Iris pigment epithelial cell (primary cell): ENCODE data around the gene SCAI.
"Not testable (repeated sequence)": the region's sequence is repeated elsewhere in the genome, so short reads cannot be mapped to it uniquely, and the experiment has no call there.

ENCODE experiments used
- DNase-seq: peaks from one replicate; pipeline ENCODE4 v3.0.0-alpha.2; 2011; ENCODE audit warnings: low read depth

SCAI gene

GRCh38 chr9:125028041-125028440, 115.3 kb downstream of the SCAI start:
- no peak for DNase-seq

GRCh38 chr9:125024917-125025316, 118.4 kb downstream of the SCAI start:
- no peak for DNase-seq

- no peak for DNase-seq
These were observed 122.3 kb downstream of the SCAI start for GRCh38 chr9:125021069-125021468.

DNA sequence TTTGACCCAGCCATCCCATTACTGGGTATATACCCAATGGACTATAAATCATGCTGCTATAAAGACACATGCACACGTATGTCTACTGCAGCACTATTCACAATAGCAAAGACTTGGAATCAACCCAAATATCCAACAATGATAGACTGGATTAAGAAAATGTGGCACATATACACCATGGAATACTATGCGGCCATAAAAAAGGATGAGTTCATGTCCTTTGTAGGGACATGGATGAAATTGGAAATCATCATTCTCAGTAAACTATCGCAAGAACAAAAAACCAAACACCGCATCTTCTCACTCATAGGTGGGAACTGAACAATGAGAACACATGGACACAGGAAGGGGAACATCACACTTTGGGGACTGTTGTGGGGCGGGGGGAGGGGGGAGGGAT, 127.7 kb downstream of the SCAI start:
- DNase-seq, result not testable (repeated sequence)

DNA sequence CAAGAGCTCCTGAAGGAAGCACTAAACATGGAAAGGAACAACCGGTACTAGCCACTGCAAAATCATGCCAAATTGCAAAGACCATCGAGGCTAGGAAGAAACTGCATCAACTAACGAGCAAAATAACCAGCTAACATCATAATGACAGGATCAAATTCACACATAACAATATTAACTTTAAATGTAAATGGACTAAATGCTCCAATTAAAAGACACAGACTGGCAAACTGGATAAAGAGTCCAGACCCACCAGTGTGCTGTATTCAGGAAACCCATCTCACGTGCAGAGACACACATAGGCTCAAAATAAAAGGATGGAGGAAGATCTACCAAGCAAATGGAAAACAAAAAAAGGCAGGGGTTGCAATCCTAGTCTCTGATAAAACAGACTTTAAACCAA, 131.3 kb downstream of the SCAI start:
- DNase-seq, result not testable (repeated sequence)

DNA sequence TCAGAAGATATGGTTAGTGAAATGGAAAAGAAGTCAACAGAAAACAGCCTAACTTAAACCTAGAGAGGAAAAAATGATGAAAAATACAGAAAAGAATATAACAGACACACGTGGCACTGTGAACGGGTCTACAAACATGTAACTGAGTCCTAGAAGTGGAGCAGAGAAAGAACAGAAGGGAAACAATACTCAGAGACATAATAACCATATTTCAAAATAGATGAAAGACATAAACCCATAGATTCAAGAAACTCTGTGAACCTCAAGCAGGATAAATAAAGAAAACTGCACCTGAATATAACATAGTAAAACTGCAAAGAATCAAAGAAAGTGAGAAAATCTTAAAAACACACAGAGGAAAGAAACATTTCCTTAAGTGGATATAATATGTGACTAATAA, 134.7 kb downstream of the SCAI start:
- DNase-seq, result no peak

GRCh38 chr9:125003332-125003731, 140.0 kb downstream of the SCAI start:
- DNase-seq, result no peak

- no peak for DNase-seq
These were observed 159.6 kb downstream of the SCAI start for GRCh38 chr9:124983698-124984097.

GRCh38 chr9:124980431-124980830, 162.9 kb downstream of the SCAI start:
- no peak for DNase-seq

DNA sequence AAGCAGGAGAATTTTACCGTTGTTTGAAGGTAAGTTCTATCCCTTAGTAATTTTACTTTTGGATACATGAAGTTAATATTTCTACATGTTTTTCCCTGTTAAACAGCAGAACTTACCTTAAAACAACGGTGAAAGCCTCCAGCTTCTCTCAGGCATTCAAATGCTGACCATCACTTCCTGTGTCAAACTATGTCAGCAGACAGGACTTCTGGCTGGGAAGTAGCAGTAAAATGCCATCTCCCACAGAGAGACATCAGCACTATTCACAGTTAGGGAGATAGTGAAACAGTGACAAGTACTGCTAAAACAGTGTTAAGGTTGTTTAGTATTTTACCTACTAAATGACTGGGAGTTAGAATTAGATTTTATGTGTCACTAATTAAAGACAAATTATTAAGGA, 168.2 kb downstream of the SCAI start:
- peak; percentile 54 for DNase-seq

GRCh38 chr9:124973807-124974206, 169.5 kb downstream of the SCAI start:
- DNase-seq, result no peak

DNA sequence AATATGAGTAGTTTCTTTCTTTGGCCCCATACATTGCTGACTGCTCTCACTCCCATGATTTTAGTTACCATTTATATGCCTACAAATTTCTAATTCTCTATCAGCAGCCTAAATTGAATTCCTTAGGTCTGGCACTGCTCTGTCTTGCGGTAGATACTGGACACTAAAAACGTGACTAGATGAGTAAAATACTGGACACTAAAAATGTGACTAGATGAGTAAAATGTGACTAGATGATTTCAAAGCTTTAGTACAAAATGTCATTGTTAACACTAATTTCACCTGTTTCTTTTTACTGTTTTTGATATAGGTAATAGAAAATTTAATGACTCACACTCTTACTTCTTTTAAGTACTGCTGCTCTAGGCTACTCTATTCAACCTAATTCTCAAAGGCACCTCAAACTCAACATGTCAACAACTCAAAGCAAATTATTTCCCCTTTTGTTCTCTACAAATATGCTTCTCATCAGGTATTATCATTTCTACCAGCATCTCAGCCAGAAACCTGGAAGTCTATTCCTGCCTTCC, 171.0 kb downstream of the SCAI start:
- no peak for DNase-seq

GRCh38 chr9:124969401-124969800, 173.9 kb downstream of the SCAI start:
- DNase-seq, result peak; percentile 37

DNA sequence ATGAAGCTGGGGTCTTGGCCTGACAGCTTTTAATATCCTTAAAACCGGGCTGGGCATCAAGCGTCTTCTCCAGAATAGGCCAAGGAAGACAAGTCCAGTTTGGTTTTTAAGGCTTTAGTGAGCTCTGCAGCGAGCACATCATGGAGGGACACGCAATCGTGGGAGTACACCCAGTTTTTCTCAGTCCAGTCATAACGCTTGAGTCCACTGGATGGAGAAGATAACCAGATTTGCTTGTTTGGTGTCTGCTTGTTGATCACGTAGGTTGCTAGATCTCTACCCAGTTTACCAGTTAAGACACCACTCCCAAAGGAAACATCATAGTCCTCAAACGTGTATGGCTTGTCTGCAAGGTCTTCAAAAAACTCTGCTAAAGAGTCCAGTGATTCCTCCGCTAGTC, 175.1 kb downstream of the SCAI start:
- DNase-seq, result no peak

GRCh38 chr9:124965775-124966568, 177.4 kb downstream of the SCAI start:
- DNase-seq, result peak; percentile 86

GRCh38 chr9:124964604-124965003, 178.7 kb downstream of the SCAI start:
- no peak for DNase-seq

- peak; percentile 29 for DNase-seq
These were observed 179.3 kb downstream of the SCAI start for GRCh38 chr9:124964056-124964455.

DNA sequence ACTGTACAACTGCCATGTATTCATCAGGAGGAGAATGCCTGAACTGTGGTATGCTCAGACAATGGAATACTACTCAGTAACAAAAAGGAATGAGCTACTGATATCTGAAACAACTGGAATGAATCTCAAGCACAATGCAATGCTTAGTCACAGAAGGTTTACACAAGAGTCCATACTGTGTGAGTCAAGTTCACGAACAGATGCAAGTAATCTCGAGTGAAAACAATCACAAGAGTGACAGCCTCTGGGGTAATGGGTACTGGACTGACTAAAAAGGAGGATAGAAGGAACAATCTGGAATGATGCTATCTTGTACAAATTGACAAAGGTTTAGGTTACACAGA, 182.9 kb downstream of the SCAI start:
- peak; percentile 83 for DNase-seq

DNA sequence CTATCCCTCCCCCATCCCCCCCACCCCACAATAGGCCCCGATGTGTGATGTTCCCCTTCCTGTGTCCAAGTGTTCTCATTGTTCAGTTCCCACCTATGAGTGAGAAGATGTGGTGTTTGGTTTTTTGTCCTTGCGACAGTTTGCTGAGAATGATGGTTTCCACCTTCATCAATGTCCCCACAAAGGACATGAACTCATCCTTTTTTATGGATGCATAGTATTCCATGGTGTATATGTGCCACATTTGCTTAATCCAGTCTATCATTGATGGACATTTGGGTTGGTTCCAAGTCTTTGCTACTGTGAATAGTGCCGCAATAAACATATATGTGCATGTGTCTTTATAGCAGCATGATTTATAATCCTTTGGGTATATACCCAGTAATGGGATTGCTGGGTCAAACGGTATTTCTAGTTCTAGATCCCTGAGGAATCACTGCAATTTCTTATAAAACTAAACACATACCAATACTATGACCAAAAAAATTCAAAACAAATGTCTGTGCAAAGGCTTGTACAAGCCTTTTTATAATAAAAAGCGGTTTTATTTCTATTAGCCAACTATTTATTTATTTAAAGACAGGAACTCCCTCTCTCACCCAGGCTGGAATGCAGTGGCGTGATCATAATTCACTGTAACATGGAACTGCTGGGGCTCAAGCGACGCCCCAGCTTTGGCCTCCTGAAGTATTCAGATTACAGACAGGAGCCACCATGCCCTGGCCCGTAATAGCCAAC, 183.5 kb downstream of the SCAI start:
- DNase-seq, result peak; percentile 57

DNA sequence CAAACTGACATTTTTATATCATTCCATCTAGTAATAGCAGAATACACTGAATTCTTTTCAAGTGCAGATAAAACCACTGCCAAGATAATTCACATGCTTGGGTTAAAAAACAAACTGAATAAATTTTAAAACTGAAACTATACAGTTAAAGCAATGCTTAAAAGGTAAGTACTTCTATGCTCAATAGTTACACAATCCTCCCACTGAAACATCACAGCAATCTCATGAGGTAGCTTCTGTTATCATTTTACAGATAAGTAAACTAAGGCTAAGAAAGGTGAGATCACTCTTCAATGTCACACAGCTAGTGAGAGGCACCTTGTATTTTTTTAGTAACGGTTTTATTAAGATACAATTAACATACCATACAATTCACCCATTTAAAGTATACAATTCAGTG, 189.1 kb downstream of the SCAI start:
- DNase-seq, result peak; percentile 45

- no peak for DNase-seq
These were observed 193.1 kb downstream of the SCAI start for GRCh38 chr9:124950050-124950718.

DNA sequence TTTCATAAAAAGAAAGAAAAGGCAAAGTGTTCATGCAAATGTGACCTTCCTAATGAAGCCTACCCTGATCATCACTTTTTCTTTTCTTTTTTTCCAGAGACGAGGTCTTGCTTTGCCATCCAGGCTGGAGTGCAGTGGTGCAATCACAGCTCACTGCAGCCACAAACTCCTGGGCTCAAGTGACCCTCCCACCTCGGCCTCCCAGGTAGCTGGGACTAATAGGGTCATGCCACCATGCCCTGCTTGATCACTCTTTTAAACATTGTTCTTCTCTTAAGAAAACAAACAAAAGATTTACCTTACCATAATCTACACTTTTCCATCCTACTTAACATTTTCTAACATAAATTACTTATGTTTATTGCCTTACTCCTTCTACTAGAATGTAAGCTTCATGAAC, 193.9 kb downstream of the SCAI start:
- no peak for DNase-seq
